Motor neuron (in vitro differentiated cells): ENCODE measurements around the gene COL21A1. TPM values are rescaled to one million over a fixed set of nuclear protein-coding genes. Genes with fewer than 3 reads are reported as not detected.
A peak's percentile ranks its signal among the peaks of the same experiment; 100 is the strongest.

ENCODE experiments used
- ATAC-seq, 8 experiments: fragments of 200-7000 bp; cut with Tn5 transposase; replicated peaks in 6 of 8; 2 replicates each; pipeline ENCODE4 v1.8.0; 2021; ENCODE audit warnings: mild to moderate bottlenecking in 8 of 8, moderate library complexity in 8 of 8
- H3K27ac ChIP-seq, 2 donors: fragments of 250-450 bp; sonication (Bioruptor Pico); 2 replicates each; pipeline ENCODE4 v1.9.0; 2021; ENCODE audit warnings: antibody characterized with exemption in 2 of 2, mild to moderate bottlenecking in 2 of 2, moderate library complexity in 1 of 2
- H3K4me1 ChIP-seq, 2 donors: fragments of 250-450 bp; sonication (Bioruptor Pico); replicated peaks in 1 of 2; 2 replicates each; pipeline ENCODE4 v1.6.1; 2021; ENCODE audit warnings: antibody characterized with exemption in 2 of 2, mild to moderate bottlenecking in 2 of 2, moderate library complexity in 1 of 2
- H3K4me3 ChIP-seq, 5 donors: fragments of 250-450 bp; sonication (Bioruptor Pico); 2 replicates each; pipeline ENCODE4 v1.9.0; 2021; ENCODE audit warnings: antibody characterized with exemption in 5 of 5, mild to moderate bottlenecking in 5 of 5, moderate library complexity in 4 of 5
- WGBS, 10 experiments: fragments of 450-650 bp; shearing (Covaris generic); methylation state at CpG; one replicate each; pipeline ENCODE4 v1.0.0; 2022; 5-methylcytosine and 5-hydroxymethylcytosine counted together
- in situ Hi-C, 9 experiments: fragments of 400-800 bp; cut with MboI; loops; one replicate each; pipeline ENCODE4 v1.15.0; 2021; ENCODE audit warnings: low sequenced_read_pairs in 9 of 9, low pct_unique_long_range_greater_than_20kb in 2 of 9; ENCODE audit not compliant: unreplicated experiment in 9 of 9
- total RNA-seq, 8 experiments: library from RNA; unstranded; fragments of 300-600 nt; gene quantifications; 2 replicates each; pipeline versions ENCODE4 v1.2.3 to v1.2.4, GENCODE V29; 2022

The COL21A1 gene
- 100 to 1,000 TPM in 1 of 8 experiments, 10 to 100 TPM in 1, 1 to 10 TPM in 1, under 1 TPM in 5; 0.05 to 124 (median 0.62) TPM for total RNA-seq

DNA sequence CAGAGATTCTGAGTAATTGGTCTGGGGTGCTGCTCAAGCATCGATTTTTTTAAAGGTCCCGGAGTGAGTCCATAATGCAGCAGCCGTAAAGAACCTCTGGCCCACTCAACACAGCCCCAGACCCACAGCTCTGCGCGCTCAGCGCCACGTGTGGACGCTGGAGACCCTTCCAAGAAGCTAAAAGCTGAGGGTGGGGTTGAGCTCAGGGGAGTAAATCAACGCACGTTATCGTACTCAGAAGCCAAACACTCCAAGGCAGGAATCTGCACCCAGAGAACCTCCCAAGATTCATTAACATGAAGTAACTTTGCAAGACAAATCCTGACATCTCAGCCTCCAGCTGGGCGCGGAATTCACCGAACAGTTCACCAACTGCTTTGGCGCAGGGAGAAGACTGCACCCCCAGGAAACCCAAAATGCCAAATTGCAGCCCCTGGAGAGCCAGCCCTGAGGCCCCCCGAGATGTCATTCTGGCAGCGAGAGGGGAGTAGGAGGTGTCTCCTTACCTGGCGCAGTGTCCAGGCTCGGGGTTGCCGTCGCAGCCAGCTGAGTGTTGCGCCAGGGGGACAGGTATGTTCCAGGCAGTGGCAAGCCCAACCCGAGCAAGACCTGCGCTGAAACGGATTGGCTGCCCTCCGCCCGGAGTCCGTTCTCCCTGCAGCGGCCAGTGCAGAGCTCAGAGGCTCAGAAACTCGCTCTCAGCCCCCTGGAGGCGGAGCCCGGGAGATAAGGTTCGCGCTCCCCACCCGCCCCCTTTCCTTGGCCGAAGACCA, at the start of gene COL21A1:
Gene COL21A1, minus strand, starts transcription at position 700 of the 773 bp plus-strand sequence. CDS start 64,962 bp downstream, outside the sequence.
- Histone ChIP-seq H3K4me3 (peak within 1 kb of the TSS; percentile 9 to 36 (median 20)), H3K4me1 (no peaks in the 10 kb centered on the region), H3K27ac (no peak within 1 kb of the TSS)
- peak; percentile 62 to 98 (median 82) for ATAC-seq
- in situ Hi-C loops, result no loop called here
- 0 to 14% (median 5%) methylated on average over 3 to 20 of the region's 36 CpGs; no CpG with 5 or more reads in 2 of the 10 experiments for WGBS, 10 experiments

DNA sequence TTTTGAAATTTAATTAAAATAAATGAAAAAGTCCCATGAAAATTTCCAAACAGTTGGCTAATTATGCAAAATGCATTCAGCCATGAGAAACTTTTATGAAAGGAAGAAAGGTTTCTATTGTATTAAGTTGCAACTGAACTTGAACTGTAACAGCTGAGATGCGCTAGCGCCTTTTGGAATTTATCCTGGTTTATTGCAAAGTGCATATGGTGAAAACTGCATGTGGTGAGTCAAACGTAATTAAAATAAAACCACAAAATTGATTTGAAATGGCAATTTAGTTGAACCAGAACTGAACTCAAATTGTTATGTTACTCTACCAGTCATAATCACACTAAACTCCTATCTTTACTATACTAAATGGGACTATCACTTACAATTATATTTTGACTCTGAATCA, 46.4 kb upstream of the COL21A1 start:
- in situ Hi-C loops, result loop anchor here in 8 of 9 experiments (5.0 to 25.0 kb wide), 4 partner anchors 306 to 856 kb away; no protein-coding TSS in a partner anchor
- peak in 3 of 8 experiments; percentile 19 to 28 (median 19) for ATAC-seq
- H3K4me1 ChIP-seq, result peaks cover 0 to 3% of the 10 kb centered on the region in 2 donors
- H3K27ac ChIP-seq, result no peak overlapping the region
- no peak overlapping the region for H3K4me3 ChIP-seq
- 0 to 83% (median 54%) methylated on average over 1 to 3 of the region's 3 CpGs; no CpG with 5 or more reads in 1 of the 10 experiments for WGBS, 10 experiments

DNA sequence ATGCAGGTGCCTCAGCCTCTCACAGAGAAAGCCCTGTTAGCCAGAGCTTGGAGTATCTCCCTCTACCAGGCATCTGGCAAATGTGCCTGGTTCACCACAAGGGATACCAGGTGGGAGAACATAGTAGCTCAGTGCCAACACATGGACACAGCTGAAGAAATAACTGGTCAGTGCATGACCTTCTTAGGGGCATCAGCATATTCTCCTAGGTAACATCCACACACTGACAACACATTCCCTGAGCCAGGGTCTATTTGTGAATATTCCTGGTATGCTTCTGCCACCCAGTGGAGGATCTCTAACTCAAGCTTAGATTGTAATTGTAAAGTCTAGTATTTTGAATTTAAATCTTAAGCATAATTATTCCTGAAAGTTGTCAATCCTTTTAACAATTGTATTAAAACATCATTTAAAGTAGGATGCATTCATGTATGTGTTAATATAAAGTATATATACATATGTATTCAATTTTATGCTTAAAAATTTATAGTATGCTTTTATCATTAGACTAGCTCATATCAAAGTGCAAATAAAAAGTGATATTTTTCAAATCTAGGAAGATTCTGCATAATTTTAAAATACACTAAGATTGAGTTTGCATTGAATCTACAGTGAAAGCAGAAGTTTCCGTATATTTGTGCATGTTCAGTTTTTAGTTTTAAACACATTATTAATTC, 45.3 kb upstream of the COL21A1 start:
- Histone ChIP-seq H3K27ac (no peak overlapping the region), H3K4me1 (peaks cover 0 to 3% of the 10 kb centered on the region in 2 donors), H3K4me3 (no peak overlapping the region)
- peak; percentile 77 to 100 (median 82) for ATAC-seq
- in situ Hi-C loops, result loop anchor here in 8 of 9 experiments (5.0 to 25.0 kb wide), 4 partner anchors 305 to 855 kb away; no protein-coding TSS in a partner anchor
- 0 to 92% (median 63%) methylated on average over 1 of the region's 1 CpG for WGBS, 10 experiments

DNA sequence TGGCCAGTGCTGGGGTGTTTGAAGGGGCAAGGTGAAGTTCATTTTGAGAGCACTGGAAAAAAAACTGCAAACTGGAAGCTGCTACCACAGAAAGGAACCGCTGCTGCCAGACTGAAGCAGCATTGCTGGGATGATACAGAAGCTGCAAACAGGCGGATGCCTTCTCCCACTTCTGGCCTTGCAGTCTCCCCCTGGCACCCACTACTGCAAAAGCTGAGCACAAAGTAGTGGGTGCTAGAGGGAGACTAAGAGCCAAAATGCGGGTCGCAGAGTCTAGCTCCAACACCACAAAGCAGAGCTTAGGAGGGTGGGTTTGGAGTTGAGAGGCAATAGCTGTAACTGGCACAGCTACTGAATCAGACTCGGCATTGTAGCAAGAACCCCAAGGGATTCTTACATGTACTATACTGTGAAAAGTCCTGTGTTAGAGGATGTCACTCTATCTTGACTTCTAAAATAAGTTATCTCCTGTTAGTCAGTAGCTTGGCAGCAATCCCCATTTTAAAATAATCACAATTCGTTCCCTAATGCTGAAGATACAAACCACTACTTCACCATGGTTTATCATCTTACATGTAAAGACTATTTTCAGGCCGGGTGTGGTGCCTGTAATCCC, 44.0 kb upstream of the COL21A1 start:
- Histone ChIP-seq H3K4me3 (no peak overlapping the region), H3K27ac (no peak overlapping the region), H3K4me1 (peaks cover 0 to 3% of the 10 kb centered on the region in 2 donors)
- in situ Hi-C loops, result loop anchor here in 8 of 9 experiments (5.0 to 25.0 kb wide), 4 partner anchors 304 to 854 kb away; no protein-coding TSS in a partner anchor
- no peak for ATAC-seq
- WGBS, 10 experiments, result 50 to 100% (median 89%) methylated on average over 1 to 7 of the region's 7 CpGs; no CpG with 5 or more reads in 1 of the 10 experiments

DNA sequence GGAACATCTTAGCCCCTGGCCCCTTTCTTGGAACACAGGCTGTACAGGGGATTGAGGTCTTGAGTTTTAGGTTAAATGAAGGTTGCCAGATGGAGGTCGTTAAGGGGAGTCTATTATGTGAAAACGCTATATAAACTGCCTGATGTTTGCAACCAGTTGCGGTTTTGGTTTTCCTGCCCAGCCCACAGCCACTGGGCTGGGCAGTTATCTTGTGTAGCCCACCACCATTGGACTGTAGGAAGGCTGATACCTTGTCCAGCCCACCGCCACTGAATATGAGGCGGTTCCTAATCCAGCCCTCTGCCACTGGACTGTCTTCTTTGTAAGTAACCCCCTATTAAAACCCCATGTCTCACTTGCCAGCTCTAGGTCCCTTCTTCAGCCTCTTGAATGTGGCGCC, 42.3 kb upstream of the COL21A1 start:
- no peak for ATAC-seq

DNA sequence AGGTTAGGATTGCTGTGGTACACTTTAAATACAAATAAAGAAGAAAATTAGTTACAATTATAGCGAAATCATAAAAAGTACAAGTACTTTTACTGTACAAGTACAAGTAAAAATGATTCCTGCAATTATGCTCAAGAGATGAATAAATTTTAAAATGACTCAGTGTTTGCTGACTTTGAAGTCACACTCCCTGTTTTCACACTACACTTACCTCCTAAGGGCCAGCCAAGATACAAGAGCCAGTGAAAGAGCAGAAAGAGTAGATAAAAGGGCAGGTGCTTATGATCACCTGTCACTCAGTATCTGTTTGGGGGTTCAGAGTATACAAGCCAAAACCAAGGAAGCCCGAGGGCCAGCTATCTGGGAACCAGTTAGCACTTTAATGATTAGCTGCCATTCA, 41.0 kb upstream of the COL21A1 start:
- Histone ChIP-seq H3K4me1 (peaks cover 0 to 3% of the 10 kb centered on the region in 2 donors), H3K4me3 (no peak overlapping the region), H3K27ac (no peak overlapping the region)
- in situ Hi-C loops, result loop anchor here in 6 of 9 experiments (25.0 kb wide), 2 partner anchors 301 to 851 kb away; no protein-coding TSS in a partner anchor
- ATAC-seq, result no peak
- 43 to 94% (median 68%) methylated on average over 1 to 2 of the region's 2 CpGs for WGBS, 10 experiments

More for the DNA sequence above, 42.3 kb upstream of the COL21A1 start:
- Histone ChIP-seq H3K27ac (no peak overlapping the region), H3K4me3 (no peak overlapping the region), H3K4me1 (peaks cover 0 to 3% of the 10 kb centered on the region in 2 donors)
- in situ Hi-C loops, result loop anchor here in 8 of 9 experiments (5.0 to 25.0 kb wide), 4 partner anchors 302 to 852 kb away; no protein-coding TSS in a partner anchor
- 80 to 100% (median 95%) methylated on average over 1 to 6 of the region's 6 CpGs for WGBS, 10 experiments

DNA sequence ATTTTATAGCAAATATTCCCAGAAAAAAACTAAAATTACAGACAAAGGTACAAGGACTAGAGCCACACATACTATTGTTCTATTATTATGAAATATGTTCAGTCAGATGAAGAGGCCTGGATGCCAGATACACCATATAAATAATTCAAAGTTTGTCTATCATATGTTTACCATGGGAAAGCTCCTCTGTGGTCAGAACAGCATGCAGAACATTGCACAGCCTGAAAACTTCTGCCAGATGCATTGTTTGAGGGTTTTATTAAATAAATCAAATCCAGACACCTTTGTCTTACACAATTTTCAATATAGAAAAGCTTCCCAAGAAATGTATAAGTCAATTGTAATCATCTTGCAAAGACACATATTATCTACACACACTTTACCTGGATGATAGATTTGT, 35.0 kb upstream of the COL21A1 start:
- in situ Hi-C loops, result loop anchor here in 6 of 9 experiments (25.0 kb wide), 2 partner anchors 295 to 845 kb away; no protein-coding TSS in a partner anchor
- Histone ChIP-seq H3K4me3 (no peak overlapping the region), H3K4me1 (peaks cover 0 to 5% of the 10 kb centered on the region in 2 donors), H3K27ac (no peak overlapping the region)
- no peak for ATAC-seq

DNA sequence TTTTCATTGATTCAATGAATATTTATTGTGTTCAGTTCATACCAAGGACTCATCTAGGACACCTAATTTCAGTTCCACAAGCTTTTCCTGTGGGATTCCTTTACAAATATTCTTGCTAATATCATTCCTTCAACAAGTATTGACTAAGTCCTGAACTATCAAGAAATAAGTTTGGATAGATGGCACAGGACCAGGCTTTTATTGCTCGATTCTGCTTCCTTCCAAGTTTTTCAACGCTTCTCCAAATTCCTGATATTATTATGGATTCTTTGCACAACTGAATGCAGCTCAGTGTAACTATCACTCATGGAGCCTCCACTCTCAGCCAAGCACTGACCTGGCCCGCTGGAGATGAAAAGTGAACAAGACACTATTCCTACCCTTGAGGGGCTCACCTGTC, 32.7 kb upstream of the COL21A1 start:
- WGBS, 10 experiments, result 40 to 100% (median 90%) methylated on average over 1 to 3 of the region's 3 CpGs
- Histone ChIP-seq H3K4me1 (peaks cover 0 to 5% of the 10 kb centered on the region in 2 donors), H3K27ac (no peak overlapping the region), H3K4me3 (no peak overlapping the region)
- in situ Hi-C loops, result loop anchor here in 6 of 9 experiments (25.0 kb wide), 2 partner anchors 293 to 843 kb away; no protein-coding TSS in a partner anchor
- ATAC-seq, result no peak

DNA sequence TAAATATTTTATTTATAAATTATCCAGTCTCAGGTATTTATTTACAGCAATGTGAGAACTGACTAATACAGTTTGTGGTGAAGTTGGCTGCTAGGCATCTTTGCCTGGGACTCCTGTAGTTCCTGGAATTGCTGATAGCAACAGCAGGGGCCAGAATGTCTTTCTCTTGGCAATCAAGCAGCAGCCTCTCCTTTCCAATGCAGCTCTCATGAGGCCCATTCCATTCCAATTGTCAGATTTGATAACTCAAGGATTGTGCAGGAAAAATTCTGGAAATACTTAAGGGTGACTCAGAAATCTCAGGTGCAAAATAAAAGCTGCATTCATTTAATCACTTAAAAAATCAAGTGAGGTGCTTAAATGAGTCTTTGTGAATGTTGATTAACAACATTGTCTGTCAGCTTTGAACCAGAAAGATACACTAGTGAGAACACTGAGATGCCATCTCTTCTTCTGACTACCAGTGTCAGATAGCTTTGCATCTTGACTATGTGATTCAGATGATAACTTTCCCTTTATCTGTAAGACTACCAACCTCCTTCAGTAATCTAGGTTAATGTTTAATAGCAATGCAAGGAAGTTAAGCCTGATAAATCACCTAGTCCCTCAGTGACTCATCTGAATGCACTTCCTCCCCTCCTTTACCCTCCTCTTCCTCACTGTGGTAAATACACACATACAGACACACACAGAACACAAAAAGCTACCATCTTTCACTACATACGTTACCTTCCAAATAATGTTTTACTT, 32.1 kb upstream of the COL21A1 start:
- 67 to 100% (median 100%) methylated on average over 1 of the region's 1 CpG; no CpG with 5 or more reads in 1 of the 10 experiments for WGBS, 10 experiments
- in situ Hi-C loops, result loop anchor here in 6 of 9 experiments (25.0 kb wide), 2 partner anchors 292 to 842 kb away; no protein-coding TSS in a partner anchor
- H3K27ac ChIP-seq, result no peak overlapping the region
- no peak overlapping the region for H3K4me3 ChIP-seq
- no peak for ATAC-seq
- peaks cover 0 to 5% of the 10 kb centered on the region in 2 donors for H3K4me1 ChIP-seq

DNA sequence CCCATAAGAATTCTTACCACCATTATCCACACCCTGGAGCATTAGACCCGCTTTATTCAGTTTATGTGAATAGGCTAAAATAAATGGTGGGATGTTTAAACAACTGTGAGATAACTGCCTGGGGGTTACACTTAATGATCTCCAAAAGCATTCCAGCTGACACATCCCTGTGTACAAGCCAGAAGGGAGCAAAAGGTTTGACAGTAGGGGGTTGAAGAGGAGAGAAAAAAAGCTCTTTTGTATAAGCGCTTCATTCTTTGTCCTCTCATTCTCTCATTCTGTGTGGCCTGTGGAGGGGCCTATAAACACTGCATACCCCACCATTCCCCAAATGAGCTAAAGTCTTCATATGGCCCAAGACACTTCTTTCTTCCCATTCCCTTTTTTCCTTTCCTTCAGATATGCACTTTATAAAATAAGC, 30.8 kb upstream of the COL21A1 start:
- Histone ChIP-seq H3K4me3 (no peak overlapping the region), H3K27ac (no peak overlapping the region), H3K4me1 (peaks cover 0 to 5% of the 10 kb centered on the region in 2 donors)
- ATAC-seq, result peak in 3 of 8 experiments; percentile 32 to 97 (median 73)
- WGBS, 10 experiments, result 0 to 43% (median 17%) methylated on average over 1 to 2 of the region's 2 CpGs; no CpG with 5 or more reads in 4 of the 10 experiments
- in situ Hi-C loops, result loop anchor here in 6 of 9 experiments (25.0 kb wide), 2 partner anchors 291 to 841 kb away; no protein-coding TSS in a partner anchor

DNA sequence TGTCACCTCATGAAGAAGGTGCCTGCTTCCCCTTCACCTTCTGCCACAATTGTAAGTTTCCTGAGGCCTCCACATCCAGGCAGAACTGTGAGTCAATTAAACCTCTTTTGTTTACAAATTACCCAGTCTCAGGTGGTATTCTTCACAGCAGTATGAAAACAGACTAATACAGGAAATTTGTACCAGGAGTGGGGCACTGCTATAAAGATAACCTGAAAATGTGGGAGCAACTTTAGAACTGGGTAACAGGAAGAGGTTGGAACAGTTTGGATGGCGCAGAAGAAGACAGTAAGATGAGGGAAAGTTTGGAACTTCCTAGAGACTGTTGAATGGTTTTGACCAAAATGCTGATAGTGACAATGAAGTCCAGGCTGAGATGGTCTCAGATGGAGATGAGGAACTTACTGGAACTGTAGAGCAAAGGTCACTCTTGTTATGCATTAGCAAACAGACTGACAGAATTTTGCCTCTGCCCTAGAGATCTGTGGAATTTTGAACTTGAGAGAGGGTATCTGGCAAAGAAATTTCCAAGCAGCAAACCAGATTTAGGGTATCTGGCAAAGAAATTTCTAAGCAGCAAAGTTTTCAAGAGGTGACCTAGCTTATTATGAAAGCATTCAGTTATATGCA, 23.5 kb upstream of the COL21A1 start:
- no peak for ATAC-seq
- Histone ChIP-seq H3K4me3 (no peak overlapping the region), H3K27ac (no peak overlapping the region), H3K4me1 (no peaks in the 10 kb centered on the region)
- in situ Hi-C loops, result no loop called here
- WGBS, 10 experiments, result 20 to 100% (median 89%) methylated on average over 1 of the region's 1 CpG; no CpG with 5 or more reads in 3 of the 10 experiments
